ENCODE measurements around the gene TNFRSF14. TPM values are rescaled to one million over a fixed set of nuclear protein-coding genes. Genes with fewer than 3 reads are reported as not detected.
A peak's percentile ranks its signal among the peaks of the same experiment; 100 is the strongest.

TNFRSF14 gene
- total RNA-seq, 1 donor from 2014 or later, result 155 TPM

DNA sequence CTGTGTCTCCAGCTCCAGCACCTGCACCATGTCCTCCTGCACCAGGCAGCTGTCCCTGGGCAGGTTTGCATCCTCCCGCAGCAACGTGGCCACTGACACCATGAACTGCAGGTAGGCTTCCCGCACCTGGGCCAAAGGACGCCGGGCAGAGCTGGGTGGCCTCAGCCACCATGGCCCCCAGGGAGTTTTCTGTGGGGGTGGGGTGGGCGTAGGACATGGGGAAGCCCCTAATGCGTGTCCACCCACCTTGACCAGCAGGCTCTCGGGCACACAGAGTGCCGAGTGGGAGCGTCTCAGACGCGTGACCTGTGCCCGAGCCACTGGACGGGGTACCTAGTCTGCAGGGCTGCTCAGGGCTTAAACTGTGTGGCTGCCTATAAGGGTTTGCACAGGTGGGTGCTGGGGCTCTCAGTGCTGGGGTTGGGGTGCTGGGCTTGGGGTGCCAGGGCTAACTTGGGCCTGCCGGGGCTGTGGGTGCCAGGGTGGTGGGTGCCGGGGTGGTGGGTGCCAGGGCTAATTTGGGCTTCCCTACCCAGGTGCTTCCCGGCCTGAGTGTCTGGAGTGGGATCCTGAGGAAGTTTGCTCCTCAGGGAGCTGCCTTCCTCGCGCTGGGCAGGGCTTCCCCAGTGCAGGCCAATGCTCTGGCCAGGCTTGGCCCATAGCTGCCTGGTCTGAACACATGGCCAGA lies 48.1 kb downstream of the TNFRSF14 start:
- no peak for DNase-seq

DNA sequence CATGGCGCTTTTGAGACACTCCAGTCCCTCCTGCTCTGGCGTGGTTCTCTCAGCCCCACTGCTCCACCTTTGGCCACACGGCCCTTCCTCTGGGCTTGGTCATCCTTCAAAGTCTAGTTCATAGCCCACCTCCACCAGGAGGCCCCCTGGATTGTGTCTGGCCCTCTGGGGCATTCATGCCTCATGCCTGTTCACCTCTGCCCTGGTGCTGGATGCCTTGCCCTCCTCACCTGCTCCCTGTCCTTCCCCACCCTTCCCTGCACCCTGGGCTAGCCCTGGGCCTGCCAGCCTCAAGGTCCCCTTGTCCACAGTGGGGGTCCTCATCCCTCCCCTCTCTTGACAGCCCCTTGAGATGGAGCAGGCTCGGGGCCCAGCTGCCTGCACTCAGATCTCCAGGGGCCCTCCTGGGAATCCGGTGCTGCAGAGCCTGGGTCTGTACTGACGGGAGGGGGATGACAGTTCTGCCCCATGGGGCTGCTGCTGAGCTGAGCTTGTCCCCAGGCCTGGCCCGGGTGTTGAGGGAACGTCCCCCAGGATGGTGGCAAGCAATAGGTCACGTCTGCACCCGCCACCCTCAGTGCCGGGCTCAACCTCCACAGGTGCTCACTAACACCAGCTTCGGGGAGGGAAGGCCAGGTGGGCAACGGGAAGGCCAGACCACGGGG lies 48.8 kb downstream of the TNFRSF14 start:
- DNase-seq, result no peak

DNA sequence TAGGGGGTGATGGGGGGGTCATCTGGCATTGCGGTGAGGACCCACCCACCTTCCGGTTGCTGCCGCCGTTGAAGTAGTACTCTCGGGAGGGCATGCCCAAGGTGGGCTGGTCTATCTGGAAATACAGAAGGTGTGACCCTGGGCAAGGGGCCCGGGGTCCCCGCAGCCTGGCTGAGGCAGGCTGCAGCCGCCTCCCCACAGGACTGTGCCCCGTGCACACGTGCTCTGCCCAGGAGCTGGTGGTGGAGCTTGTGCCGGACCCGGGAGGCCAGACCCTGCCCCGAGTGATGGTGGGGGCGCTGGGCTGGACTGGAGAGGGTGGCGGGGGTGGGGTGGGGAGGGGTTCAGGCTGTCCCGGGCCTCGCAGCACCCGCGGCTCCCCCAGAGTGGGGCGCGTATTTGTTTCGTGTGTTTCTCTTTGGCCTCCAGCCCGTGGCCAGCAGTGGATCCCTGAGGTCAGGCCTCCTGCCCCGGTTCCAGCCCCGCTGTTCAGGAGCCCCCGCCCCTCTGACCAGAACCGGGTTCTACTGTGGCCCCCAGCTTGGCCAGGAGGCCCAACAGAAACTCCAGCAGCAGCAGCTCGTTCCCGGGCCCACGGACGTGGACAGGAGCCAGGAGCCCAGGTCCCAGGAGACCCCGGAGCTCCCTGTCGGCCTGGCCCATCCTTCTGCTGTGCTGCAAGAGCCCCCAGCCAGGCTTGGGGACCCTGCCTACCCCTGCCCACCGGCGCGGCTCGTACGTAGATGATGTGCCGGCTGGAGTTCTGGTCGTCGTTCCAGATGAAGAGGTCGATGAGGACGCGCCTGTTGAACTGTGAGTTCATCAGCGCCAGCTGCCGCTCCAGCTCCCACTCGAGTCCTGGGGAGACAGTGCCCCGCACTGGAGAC lies 49.6 kb downstream of the TNFRSF14 start:
- no peak for DNase-seq

DNA sequence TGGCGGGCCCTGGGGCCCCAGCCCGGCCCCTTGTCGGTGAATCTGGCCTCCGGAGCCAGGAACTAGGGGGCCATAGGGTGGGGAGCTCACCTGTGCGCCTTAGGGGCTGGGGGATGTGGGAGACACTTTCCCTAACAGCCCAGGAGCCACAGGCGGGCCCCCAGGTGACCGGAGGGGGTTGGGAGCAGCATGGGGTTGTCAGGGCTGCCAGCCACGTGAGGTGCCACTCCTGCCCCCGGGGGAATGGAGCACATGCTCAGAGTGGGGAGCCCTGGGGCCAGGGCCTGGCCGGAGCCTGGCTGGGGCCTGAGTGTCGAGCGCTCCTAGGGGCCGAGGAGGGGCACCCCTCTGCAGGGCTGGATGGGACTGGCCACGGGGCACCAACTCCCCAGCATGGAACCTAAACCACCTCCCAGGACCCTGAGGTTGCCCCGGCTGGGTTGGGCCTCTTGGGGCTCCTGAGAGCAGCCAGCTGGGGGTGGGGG lies 50.3 kb downstream of the TNFRSF14 start:
- no peak for DNase-seq

DNA sequence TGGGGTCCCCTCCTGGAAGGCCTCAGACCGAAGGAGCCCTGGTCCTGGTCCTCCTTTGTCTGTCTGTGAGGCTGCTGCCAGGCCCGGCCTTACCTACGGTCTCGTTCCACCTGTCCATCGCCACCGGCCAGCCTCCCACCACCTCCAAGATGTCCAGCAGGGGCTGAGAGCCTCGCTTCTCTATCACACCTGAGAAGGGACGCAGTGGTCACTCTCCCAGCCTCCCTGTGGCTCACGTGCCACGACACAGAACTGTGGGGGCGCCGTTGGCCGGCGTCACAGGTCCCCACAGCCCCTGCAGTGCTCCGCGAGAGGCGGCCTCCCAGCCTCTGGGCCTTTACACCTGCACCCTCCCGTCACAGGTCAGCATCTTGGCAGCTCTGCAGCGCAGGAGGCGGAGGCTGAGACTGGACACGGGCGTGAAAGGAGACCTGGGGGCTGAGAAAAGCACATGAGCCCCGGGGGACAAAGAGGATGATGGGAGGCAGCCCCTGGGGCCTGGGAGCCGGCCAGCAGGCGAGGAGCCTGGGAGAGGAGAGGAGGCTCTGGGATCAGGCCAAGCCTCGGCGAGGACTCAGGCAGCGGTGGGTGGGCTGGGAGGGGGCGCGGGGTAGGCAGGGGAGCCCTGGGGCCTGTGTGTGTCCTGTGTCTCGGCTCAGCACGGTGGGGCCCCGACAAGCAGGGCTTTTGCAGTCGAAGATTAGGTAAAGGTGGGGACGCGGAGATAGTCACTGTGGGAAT lies 50.9 kb downstream of the TNFRSF14 start:
- no peak for DNase-seq

DNA sequence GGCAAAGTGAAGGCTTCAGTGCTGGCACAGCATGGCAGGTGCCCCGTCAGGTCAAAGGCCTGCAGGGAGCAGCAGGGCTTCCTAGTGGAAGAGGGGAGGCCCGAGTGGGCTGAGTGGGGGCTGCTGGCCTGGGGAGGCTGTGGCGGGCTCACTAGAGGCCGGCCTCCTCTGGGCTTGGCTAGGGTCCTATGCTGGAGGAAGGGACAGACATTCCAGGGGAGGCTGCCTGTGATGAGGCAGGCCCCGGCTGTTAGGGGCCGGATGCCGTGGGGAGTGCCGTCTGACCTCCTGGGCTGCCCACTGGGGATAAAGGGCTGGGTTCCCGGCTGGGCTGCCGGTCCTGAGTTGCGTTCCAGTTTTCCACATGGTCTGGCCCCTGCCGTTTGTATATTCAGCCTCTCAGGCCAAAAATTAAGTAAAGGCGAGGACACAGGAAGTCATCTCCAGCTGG lies 51.5 kb downstream of the TNFRSF14 start:
- DNase-seq, result no peak

DNA sequence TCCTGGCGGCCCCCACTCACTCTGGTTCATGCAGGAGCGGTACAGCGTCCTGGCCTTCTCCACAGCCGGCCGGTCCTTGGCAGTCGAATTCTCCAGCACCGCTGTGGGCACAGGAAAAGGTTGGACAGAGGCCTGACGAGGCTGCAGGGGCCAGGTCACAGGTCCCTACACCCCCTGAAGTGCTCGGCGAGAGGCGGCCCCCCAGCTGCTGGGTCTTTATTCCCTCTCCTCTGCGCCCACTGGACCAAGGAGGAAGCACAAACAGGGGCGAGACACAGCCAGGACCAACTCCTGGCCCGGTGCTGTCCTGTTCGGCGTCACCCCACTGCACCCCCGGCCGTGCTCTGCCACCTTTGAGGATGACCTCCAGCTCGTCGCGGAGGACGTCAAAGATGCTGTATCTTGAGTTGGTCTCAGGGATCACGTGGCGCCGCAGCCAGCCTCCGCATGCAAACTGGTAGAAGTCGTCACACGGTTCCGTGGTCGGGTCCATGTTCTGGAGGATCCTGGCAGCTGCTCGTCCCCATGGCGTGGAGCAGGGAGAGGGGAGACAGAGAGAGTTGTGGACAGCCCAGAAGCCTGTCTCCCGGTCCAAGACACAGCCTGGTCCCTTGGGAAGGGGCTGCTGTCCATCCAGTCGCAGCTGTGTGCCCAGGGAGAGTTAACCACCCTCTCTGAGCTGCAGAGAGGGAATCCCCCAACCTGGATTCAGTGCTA lies 53.3 kb downstream of the TNFRSF14 start:
- no peak for DNase-seq

DNA sequence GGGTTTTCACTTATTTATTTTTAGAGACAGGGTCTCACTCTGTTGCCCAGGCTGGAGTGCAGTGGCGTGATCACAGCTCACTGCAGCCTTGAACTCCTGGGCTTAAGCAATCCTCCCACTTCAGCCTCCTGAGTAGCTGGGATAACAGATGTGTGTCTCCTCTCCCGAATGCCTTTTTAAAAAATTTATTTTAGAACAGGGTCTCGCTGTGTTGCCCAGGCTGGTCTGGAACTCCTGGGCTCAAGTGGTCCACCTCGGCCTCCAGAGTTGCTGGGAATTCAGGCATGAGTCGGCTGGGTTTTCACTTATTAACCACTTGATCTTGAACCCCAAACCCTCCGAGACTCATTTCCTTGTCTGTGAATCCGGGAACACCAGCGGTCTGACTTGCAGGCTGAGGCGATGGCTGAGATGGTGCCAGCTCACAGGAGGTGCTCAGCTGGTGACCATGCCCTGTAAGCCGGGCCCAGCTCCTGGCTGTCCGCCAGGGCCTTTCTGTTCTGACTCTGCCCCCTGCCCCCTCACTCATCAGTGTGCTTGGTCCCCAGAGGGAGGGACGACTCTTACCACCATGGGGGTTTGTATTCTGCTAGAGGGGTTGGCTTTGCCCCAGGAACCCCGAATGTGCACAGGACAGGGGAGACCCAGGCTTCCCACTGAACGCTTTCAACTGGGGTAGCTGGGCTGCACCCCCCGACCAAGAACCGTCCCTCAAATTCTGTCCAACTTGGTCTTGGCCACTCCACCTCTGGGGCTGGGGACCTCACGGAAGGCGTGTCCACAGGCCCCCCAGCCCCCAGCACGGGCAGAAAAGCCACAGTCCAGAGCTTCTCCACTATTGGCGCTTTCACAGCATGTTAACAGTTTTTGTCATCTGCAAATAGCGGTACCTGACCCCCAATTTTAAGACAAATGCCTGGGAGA lies 54.1 kb downstream of the TNFRSF14 start:
- DNase-seq, result no peak

DNA sequence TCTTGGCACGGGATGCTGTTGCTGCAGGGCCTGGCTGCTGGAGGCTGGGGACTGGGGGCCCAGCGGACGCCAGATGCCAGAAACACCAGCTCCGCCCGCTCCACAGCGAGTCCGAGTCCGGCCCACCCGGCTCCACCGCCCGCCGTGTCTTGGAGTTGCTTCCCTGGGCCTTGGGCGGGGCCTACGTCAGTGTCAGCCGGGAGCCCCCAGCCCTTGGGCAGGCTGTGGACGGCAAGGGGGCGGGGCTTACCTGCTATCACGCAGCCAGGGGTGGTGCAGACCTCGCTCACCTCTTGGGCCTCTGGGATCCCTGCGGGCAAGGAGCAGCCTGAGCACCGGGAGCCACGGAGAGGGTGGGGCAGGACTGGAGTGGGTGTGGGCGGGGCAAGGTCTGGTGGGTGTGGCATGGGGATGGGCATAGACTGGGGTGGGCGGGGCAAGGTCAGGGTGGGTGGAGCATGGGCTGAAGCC lies 54.9 kb downstream of the TNFRSF14 start:
- peak; percentile 13 for DNase-seq

DNA sequence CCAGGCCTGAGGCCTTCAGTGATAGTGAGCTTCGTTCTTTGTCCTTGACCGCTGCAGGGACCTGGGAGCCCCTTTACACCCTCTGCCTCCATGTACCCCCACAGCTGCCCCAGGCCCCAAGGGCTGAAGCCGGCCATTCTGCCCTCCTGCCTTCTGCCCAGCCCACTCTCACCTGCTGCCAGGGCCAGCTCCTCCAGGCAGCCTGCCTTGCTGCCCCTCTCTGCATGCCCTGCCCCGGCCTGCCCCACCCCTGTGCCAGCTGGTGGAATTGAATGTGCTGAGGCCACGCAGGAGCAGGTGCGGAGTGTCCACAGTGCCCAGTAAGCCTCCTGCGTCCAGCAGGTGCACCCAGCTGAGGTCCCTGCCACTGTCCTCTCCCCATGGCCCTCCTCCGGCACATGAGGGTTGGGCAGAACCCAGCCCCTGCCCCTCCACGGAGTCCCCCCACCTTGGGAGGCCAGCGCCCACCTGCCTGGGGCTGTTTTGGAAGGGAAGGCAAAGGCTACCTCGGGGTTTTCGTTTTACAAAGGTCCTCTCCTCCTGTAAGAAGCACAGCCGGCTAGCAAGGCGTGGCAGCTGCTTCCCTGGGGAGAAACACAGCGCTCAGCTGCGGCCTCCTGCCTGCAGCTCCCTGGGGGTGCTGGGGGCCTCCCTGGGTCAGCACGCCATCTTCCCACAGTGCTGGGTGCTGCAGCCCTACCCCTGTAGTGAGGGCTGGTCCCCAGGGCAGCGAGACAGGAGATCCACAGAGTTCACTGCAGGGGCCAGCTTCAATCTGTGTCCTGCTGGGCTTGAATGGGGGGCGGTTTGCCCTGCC lies 55.7 kb downstream of the TNFRSF14 start:
- DNase-seq, result no peak

DNA sequence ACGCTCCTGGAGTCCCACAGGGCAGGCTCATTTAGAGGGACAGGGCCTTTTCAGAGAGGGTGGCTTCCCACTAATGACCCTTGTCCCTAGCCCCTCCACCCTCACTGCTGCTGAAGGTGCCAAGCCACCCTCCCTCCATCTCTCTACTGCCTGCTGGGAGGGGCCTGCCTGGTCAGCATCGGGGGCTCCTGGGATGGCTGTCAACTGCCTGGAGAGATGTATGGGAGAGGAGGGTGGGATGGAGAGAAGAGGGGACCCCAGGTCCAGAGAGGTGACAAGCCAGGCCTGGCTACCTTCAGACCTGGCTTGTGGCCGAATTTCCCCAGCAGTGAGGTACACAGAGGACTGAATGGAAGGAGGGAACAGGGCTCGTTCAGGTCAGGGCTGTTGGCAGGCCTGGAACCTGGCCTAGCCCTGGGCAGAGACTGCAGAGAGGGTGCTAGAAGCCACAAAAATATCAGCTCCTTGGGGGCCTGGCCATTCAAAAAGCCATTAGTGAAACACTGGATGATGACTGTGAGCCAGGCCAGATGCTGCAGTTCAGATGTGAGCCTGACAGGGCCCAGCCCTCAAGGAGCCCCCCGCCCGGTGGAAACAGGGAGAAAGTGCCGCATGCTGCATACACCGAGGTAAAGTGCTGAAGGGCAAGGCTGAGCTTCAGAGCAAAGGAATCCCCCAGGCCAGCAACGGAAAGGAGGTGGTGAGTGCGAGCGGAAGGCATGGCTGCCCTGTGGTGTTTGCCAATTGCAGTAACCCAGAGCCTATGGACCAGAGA lies 56.6 kb downstream of the TNFRSF14 start:
- no peak for DNase-seq

Other genes with a start within 250 kb of the TNFRSF14 start
- 7.4 and 7.7 TPM in 2 replicates for gene MORN1, start 164.8 kb upstream of the TNFRSF14 start, total RNA-seq
- gene RER1, start 164.5 kb upstream of the TNFRSF14 start, total RNA-seq, result 62.6 and 64.8 TPM in 2 replicates
- 33.4 and 44.9 TPM in 2 replicates for gene PEX10, start 143.8 kb upstream of the TNFRSF14 start, total RNA-seq
- gene PLCH2, start 80.1 kb upstream of the TNFRSF14 start, total RNA-seq, result under 0.01 and 0.09 TPM in 2 replicates
- gene PANK4, start 29.8 kb upstream of the TNFRSF14 start, total RNA-seq, result 21.5 and 24.7 TPM in 2 replicates
- 0.17 TPM in 1 of 2 replicates, not detected in the other for gene HES5, start 26.1 kb upstream of the TNFRSF14 start, total RNA-seq
- gene PRXL2B, start 30.4 kb downstream of the TNFRSF14 start, total RNA-seq, result 63.0 and 128 TPM in 2 replicates
- gene MMEL1, start 76.6 kb downstream of the TNFRSF14 start, total RNA-seq, result 2.0 and 5.4 TPM in 2 replicates
- gene TTC34, start 245.3 kb downstream of the TNFRSF14 start, total RNA-seq, result under 0.01 and 0.05 TPM in 2 replicates

Data from dermis blood vessel endothelial cell (primary cell).